Measurements from ENCODE around the gene LXN. TPM values are rescaled to one million over a fixed set of nuclear protein-coding genes. Genes with fewer than 3 reads are reported as not detected.

Gene LXN
- total RNA-seq (9.8 and 12.8 TPM in 2 replicates), polyA plus RNA-seq (6.7 and 11.1 TPM in 2 replicates)

DNA sequence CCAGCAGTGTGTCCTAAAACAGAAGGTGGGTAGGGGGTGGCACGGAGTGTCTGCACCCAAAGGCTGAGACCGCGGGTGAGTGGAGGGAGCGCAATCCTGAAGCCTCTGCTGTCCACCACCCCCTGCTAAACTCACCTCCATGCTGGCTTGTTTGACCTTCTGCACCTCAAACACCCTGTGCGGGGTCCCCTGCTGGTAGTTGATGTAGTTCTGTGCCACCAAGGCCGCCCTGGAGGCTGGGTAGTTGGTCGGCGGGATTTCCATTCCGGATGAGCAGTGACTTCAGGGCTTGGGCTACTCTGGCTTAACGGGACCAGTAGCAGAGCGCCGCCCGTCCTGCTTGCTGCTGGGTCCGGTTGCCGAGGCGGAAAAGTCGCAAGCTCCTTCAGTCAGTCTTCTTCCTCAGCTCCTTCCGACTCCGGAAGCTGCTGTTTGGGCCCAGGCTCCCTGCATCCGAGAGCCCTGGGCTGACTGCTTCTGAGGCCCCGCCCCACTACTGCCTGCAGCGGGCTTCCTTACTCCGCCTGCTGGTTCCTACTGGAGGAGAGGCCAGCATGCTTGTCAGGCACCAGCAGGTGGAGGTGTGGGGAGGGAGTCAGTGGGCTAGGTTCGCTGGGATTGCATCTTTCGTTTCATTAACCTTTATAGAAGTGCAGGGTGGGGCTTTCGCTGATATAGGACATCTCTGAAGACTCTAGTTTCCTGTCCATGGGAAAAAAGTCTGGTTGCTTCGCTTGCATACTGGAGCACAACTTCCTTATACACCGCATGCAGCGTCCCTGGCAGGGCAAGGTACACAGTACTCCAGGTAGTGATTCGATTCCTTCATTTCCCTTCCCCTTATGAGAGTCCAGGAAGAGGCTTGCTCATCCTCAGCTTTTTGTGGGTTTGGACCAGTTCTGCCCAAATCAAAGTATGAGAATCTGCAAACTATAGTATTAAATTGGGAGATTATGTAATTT lies at the start of gene LXN:
Gene LXN, minus strand, starts transcription at position 434 of the 962 bp plus-strand sequence. Its CDS starts 170 bp downstream, at position 264.
- peaks cover 24% of the 10 kb centered on the region for H3K36me3 ChIP-seq
- H3K4me1 ChIP-seq (ENCODE audit: low read depth) = peaks cover 7% of the 10 kb centered on the region
- peak; percentile 87 to 92 for DNase-seq (ENCODE audit: low read depth in 1 of 2, low spot score in 1 of 2)
- peak within 1 kb of the TSS; percentile 42 for H3K4me3 ChIP-seq
- peak within 1 kb of the TSS; percentile 61 for H3K27ac ChIP-seq
- H3K27me3 ChIP-seq = no peaks in the 10 kb centered on the region
- H3K9me3 ChIP-seq (ENCODE audit: low read depth) = no peaks in the 10 kb centered on the region
- TF ChIP-seq CTCF (IDR thresholded peaks at IDR 0.05; ENCODE audit: low read depth, low read length) = peak; percentile 85

- TF ChIP-seq CTCF (IDR thresholded peaks at IDR 0.05; ENCODE audit: low read depth, low read length) = no peak
- Histone ChIP-seq H3K36me3 (no peaks in the 10 kb centered on the region), H3K4me1 (ENCODE audit: low read depth) (no peaks in the 10 kb centered on the region), H3K27ac (no peak overlapping the region), H3K9me3 (ENCODE audit: low read depth) (no peaks in the 10 kb centered on the region), H3K27me3 (no peaks in the 10 kb centered on the region), H3K4me3 (no peak overlapping the region)
- no peak for DNase-seq (ENCODE audit: low read depth in 1 of 2, low spot score in 1 of 2)
Observed at GRCh38 chr3:158722108-158722507, 49.7 kb upstream of the LXN start.

GRCh38 chr3:158718490-158719170 lies 46.2 kb upstream of the LXN start:
- DNase-seq (ENCODE audit: low read depth in 1 of 2, low spot score in 1 of 2) = peak in 1 of 2 donors; percentile 95
- no peaks in the 10 kb centered on the region for H3K36me3 ChIP-seq
- no peak overlapping the region for H3K4me3 ChIP-seq
- TF ChIP-seq CTCF (IDR thresholded peaks at IDR 0.05; ENCODE audit: low read depth, low read length) = no peak
- no peaks in the 10 kb centered on the region for H3K9me3 ChIP-seq (ENCODE audit: low read depth)
- no peaks in the 10 kb centered on the region for H3K27me3 ChIP-seq
- no peaks in the 10 kb centered on the region for H3K4me1 ChIP-seq (ENCODE audit: low read depth)
- no peak overlapping the region for H3K27ac ChIP-seq

DNA sequence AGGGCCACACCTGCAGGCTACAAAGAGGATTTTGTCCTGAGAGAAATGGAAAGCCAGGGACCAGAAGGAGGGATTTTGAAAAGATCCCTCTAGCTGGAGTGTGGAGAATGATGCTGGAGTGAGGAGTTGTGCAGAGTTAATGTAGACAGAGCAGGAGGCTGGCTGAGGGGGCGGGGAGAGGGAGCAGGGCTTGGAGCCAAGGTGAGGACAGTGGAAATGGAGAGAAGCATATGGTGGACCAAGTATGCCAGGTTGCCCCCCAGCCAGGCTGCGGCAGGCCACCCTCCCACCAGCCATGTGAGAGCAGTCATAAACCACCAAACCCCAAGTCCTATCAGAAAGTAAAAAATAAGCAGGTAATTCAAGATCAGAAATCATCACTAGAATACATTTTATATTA lies 45.1 kb upstream of the LXN start:
- no peak overlapping the region for H3K4me3 ChIP-seq
- no peak for DNase-seq (ENCODE audit: low read depth in 1 of 2, low spot score in 1 of 2)
- H3K27me3 ChIP-seq = no peaks in the 10 kb centered on the region
- no peak for TF ChIP-seq CTCF (IDR thresholded peaks at IDR 0.05; ENCODE audit: low read depth, low read length)
- H3K36me3 ChIP-seq = no peaks in the 10 kb centered on the region
- H3K9me3 ChIP-seq (ENCODE audit: low read depth) = no peaks in the 10 kb centered on the region
- H3K27ac ChIP-seq = no peak overlapping the region
- H3K4me1 ChIP-seq (ENCODE audit: low read depth) = no peaks in the 10 kb centered on the region

- Histone ChIP-seq H3K27ac (no peak overlapping the region), H3K4me3 (no peak overlapping the region), H3K9me3 (ENCODE audit: low read depth) (no peaks in the 10 kb centered on the region), H3K4me1 (ENCODE audit: low read depth) (no peaks in the 10 kb centered on the region), H3K27me3 (no peaks in the 10 kb centered on the region), H3K36me3 (no peaks in the 10 kb centered on the region)
- TF ChIP-seq CTCF (IDR thresholded peaks at IDR 0.05; ENCODE audit: low read depth, low read length) = no peak
- peak; percentile 19 to 92 for DNase-seq (ENCODE audit: low read depth in 1 of 2, low spot score in 1 of 2)
Observed at GRCh38 chr3:158713094-158713499, 40.6 kb upstream of the LXN start.

Measured in cardiac muscle cell (in vitro differentiated cells and primary cell).